Aorta (tissue), 5 donors: ENCODE measurements around the gene ATP6V1G3. TPM values are rescaled to one million over a fixed set of nuclear protein-coding genes. Genes with fewer than 3 reads are reported as not detected.
"Not testable (repeated sequence)": the region's sequence is repeated elsewhere in the genome, so short reads cannot be mapped to it uniquely, and the experiment has no call there.

Experiments used
- ATAC-seq: fragments of 200-7000 bp; cut with Tn5 transposase; one replicate; pipeline ENCODE4 v1.9.1; 2022; ENCODE audit warnings: moderate library complexity; ENCODE audit not compliant: low FRiP score
- DNase-seq, 2 donors: peaks; one replicate each; pipeline ENCODE4 v3.0.0-alpha.2; 2020
- H3K27ac ChIP-seq, 2 donors: one replicate each; pipeline ENCODE4 v1.5.1; 2013; ENCODE audit warnings: low read length in 2 of 2, mild to moderate bottlenecking in 2 of 2, moderate library complexity in 2 of 2, control low read depth in 1 of 2, inconsistent platforms in 1 of 2, low read depth in 1 of 2
- H3K27me3 ChIP-seq, 2 donors: one replicate each; pipeline ENCODE4 v1.6.1; 2013; ENCODE audit warnings: control low read depth in 1 of 2, low read length in 1 of 2, mild to moderate bottlenecking in 1 of 2, moderate library complexity in 1 of 2; ENCODE audit not compliant: insufficient read depth in 2 of 2, control insufficient read depth in 1 of 2
- H3K36me3 ChIP-seq, 2 donors: one replicate each; pipeline ENCODE4 v1.6.1; 2013; ENCODE audit warnings: control low read depth in 1 of 2, low read length in 1 of 2, mild to moderate bottlenecking in 1 of 2; ENCODE audit not compliant: insufficient read depth in 2 of 2, control insufficient read depth in 1 of 2
- H3K4me1 ChIP-seq, 2 donors: one replicate each; pipeline ENCODE4 v1.6.1; 2013; ENCODE audit warnings: low read length in 2 of 2, control low read depth in 1 of 2, mild to moderate bottlenecking in 1 of 2, moderate library complexity in 1 of 2; ENCODE audit not compliant: insufficient read depth in 2 of 2, control insufficient read depth in 1 of 2
- H3K4me3 ChIP-seq, 2 donors: one replicate each; pipeline ENCODE4 v1.5.1; 2013; ENCODE audit warnings: low read length in 2 of 2, control low read depth in 1 of 2, mild to moderate bottlenecking in 1 of 2
- H3K9me3 ChIP-seq: one replicate; pipeline ENCODE4 v1.6.1; 2013; ENCODE audit warnings: mild to moderate bottlenecking, low read length; ENCODE audit not compliant: control insufficient read depth
- WGBS, 2 donors: extraction: QIAGEN DNeasy Blood & Tissue Kit; methylation state at CpG; one replicate each; pipeline ENCODE4 v1.1.7; 2013; 5-methylcytosine and 5-hydroxymethylcytosine counted together
- intact Hi-C, 2 donors: fragments of 100-400 bp; cut with DNase I; formaldehyde crosslinking; loops; one replicate each; pipeline versions ENCODE4 v1.14.2 to v1.15.0; 2022
- long read RNA-seq, 2 donors: library from polyadenylated mRNA; unstranded; transcript quantifications; one replicate each; pipeline ENCODE4 v2.0.0, GENCODE V29; 2020 to 2021
- polyA plus RNA-seq, 2 donors: library from polyadenylated mRNA; stranded (reverse); fragments of 200-250 nt; gene quantifications; one replicate each; pipeline ENCODE4 v1.2.3, GENCODE V29; 2013
- total RNA-seq, 2 donors: library from RNA; stranded (reverse); fragmentation: NEBNext Ultra II Directional; extraction: Animal tissue kit (Norgen Biotek cat#: 25700); gene quantifications; one replicate each; pipeline ENCODE4 v1.2.1, GENCODE V29; 2021
- donor health status: healthy with polysubstance abuse.
- donor health status: Bipolar disorder and iron deficiency.
- donor health status: DM: no; HTN: no; CAD: no.
- donor health status: DM: no; HTN: no; CAD: no.
- donor health status: DM: yes; HTN: yes; CAD: no.

ATP6V1G3 gene, protein sequence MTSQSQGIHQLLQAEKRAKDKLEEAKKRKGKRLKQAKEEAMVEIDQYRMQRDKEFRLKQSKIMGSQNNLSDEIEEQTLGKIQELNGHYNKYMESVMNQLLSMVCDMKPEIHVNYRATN
- total RNA-seq = not detected
- not detected for polyA plus RNA-seq
- long read RNA-seq, donor 1 = 0 reads
- long read RNA-seq, donor 2 = 0 reads

DNA sequence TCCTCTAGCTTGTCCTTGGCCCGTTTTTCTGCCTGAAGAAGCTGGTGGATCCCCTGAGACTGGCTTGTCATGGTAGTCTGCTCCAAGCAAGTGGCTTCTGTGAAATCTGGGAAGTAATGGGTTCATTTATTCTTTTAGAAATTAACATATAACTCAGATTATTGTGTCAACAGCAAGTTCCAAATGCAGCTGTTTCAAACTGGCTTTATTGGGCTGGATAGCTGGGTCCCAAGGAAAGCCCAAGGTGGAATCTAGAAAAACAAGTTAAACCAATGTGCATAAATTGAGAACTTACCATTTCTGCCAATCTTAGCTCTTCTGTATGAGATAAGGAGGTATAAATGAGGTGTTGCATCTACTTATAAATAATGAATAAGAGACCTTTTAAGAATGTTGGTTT lies at the start of gene ATP6V1G3:
TSS of gene ATP6V1G3 (minus strand) at position 101 of the 400 bp plus-strand sequence. CDS start at position 71, 30 bp downstream.
- no peak within 1 kb of the TSS for H3K4me3 ChIP-seq
- ATAC-seq = no peak
- H3K27me3 ChIP-seq = no peaks in the 10 kb centered on the region
- no peak for DNase-seq
- H3K36me3 ChIP-seq = no peaks in the 10 kb centered on the region
- intact Hi-C loops = no loop called here
- WGBS, 2 donors = 59 to 85% methylated on average over 1 of the region's 1 CpG
- no peak within 1 kb of the TSS for H3K27ac ChIP-seq
- H3K9me3 ChIP-seq = no peaks in the 10 kb centered on the region
- H3K4me1 ChIP-seq = no peaks in the 10 kb centered on the region

DNA sequence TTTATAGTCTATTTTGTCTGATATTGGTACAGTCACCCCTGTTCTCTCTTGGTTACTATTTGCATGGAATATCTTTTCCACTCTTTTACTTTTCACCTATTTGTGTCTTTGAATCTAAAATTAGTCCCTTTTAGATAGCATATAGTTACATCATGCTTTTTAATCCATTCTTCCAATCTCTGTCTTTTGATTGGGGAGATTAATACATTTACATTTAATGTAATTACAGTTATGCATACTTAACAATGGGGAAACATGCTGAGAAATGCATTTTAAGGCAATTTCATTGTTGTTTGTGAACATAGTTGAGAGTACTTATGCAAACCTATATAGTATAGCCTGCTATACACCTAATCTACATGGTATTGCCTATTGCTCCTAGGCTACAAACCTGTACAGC lies 48.4 kb upstream of the ATP6V1G3 start:
- Histone ChIP-seq H3K4me1 (no peaks in the 10 kb centered on the region), H3K9me3 (no peaks in the 10 kb centered on the region), H3K27me3 (no peaks in the 10 kb centered on the region), H3K4me3 (no peak overlapping the region), H3K27ac (no peak overlapping the region), H3K36me3 (no peaks in the 10 kb centered on the region)
- DNase-seq (no peak), ATAC-seq (no peak)
- intact Hi-C loops = no loop called here

DNA sequence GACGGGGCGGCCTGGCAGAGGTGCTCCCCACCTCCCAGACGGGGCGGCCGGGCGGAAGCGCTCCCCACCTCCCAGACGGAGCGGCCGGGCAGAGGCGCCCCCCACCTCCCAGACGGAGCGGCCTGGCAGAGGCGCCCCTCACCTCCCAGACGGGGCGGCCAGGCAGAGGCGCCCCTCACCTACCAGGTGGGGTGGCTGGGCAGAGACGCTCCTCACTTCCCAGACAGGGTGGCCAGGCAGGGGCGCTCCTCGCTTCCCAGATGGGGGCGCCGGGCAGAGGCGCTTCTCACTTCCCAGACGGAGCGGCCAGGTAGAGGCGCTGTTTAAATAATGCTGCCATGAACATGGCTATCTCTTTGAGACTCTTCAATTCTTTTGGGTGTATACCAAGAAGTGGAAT lies 43.7 kb upstream of the ATP6V1G3 start:
- DNase-seq = no peak
- Histone ChIP-seq H3K36me3 (no peaks in the 10 kb centered on the region), H3K27ac (no peak overlapping the region), H3K27me3 (no peaks in the 10 kb centered on the region), H3K9me3 (peaks cover 1% of the 10 kb centered on the region), H3K4me1 (no peaks in the 10 kb centered on the region), H3K4me3 (no peak overlapping the region)
- 95 to 97% methylated on average over 26 of the region's 26 CpGs for WGBS, 2 donors
- intact Hi-C loops = loop anchor here in 1 of 2 donors (5.0 kb wide), 1 partner anchor 542 kb away; no protein-coding TSS in a partner anchor
- no peak for ATAC-seq

DNA sequence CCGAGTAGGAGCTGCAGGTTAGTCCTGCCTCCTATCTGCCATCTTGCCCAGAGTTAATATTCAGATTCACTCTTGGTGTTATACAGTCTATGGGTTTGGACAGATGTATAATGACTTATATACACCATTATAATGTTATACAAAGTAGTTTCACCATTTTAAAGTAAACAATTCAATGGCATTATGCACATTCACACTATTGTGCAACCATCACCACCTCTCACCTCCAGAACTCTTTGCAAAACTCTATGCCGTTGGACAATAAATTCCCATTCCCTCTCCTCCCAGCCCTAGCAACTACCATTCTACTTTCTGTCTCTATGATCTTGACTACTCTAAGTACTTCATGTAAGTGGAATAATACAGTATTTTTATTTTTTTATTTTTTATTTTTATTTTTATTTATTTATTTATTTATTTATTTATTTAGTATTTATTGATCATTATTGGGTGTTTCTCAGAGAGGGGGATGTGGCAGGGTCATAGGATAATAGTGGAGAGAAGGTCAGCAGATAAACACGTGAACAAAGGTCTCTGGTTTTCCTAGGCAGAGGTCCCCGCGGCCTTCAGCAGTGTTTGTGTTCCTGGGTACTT lies 42.8 kb upstream of the ATP6V1G3 start:
- not testable (repeated sequence) for DNase-seq, H3K4me1 ChIP-seq, H3K36me3 ChIP-seq, H3K27me3 ChIP-seq, H3K4me3 ChIP-seq, H3K27ac ChIP-seq, H3K9me3 ChIP-seq, ATAC-seq
- WGBS, 2 donors = 85 to 88% methylated on average over 5 of the region's 5 CpGs
- intact Hi-C loops = loop anchor here in 1 of 2 donors (5.0 kb wide), 1 partner anchor 541 kb away; no protein-coding TSS in a partner anchor

DNA sequence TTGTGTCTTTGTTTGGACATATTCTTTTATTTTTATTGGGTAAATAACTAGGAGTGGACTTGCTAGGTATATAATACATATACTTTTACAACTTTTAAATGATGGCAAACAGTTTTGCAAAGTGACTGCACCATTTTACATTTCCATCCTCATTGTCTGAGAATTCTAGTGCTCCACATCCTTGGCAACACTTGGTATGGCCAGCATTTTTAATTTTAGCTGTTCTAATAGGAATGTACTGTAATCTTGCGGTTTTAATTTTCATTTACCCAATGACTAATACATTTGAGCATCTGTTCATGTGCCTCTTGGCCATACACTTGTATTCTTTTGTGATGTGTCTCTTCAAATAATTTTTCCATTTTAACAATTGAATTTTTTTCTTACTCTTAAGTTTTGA lies 37.0 kb upstream of the ATP6V1G3 start:
- no peaks in the 10 kb centered on the region for H3K9me3 ChIP-seq
- no peaks in the 10 kb centered on the region for H3K36me3 ChIP-seq
- intact Hi-C loops = no loop called here
- DNase-seq (no peak), ATAC-seq (no peak)
- H3K27me3 ChIP-seq = no peaks in the 10 kb centered on the region
- no peak overlapping the region for H3K4me3 ChIP-seq
- no peaks in the 10 kb centered on the region for H3K4me1 ChIP-seq
- H3K27ac ChIP-seq = no peak overlapping the region
- 43 to 44% methylated on average over 1 of the region's 1 CpG for WGBS, 2 donors

DNA sequence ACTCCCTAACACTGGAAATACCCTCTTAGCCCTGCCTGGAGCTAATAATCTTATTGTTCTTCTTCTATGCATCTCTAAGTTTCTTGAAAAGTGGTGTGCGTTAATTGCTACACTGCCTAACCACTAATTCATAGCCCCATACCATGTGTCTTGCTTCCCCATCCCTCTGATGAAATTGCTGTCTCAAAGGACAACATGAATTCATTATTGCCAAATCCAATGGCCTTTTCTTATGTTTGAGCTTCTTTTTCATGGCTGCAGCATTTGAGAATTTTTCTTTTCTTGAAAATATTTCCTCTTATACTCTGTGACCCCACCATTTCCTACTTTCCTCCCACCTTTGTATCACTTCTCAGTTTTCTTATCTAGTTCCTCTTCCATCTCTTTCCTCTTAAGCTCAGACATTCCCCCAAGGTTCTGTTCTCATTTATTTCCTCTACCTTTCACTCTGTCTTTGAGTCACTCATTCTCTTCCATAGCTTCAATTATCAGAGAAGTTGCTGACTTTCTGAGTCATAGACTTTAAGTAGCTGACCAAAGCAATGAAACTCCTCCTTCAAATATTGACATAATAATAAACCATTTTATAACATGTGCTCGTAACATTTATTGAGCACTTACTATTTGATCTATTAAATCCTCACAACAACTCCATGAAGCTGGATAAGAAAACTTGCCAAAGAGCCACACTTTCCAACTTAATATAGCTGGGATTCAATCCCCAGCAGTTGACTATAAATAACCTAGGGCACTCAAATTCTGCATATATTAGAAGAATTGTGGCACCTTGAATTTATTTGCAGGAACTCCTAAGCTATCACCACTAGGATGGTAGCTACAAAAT lies 35.5 kb upstream of the ATP6V1G3 start:
- Histone ChIP-seq H3K27me3 (no peaks in the 10 kb centered on the region), H3K9me3 (no peaks in the 10 kb centered on the region), H3K36me3 (no peaks in the 10 kb centered on the region), H3K4me3 (no peak overlapping the region), H3K27ac (no peak overlapping the region), H3K4me1 (no peaks in the 10 kb centered on the region)
- 90 to 92% methylated on average over 2 of the region's 2 CpGs for WGBS, 2 donors
- intact Hi-C loops = no loop called here
- DNase-seq (no peak), ATAC-seq (no peak)

DNA sequence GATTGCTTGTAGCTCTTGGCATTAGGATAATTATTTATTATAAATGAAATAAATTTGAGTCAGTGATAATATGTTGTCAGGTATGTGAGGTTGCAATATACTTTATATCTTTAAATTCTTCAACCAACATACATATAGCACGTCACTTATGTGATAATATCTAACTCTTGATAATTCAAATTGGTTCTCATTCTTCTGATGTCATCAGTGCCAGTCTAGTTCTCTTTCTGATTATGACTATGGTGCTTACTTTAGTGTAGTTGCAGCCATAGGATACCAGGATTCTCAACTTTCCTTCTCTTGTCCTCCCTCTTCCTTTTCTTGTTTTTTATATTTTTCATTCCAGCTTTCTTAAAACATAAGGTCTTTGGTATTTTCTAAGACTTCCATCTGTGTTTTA lies 34.8 kb upstream of the ATP6V1G3 start:
- 59 to 80% methylated on average over 1 of the region's 1 CpG for WGBS, 2 donors
- no peaks in the 10 kb centered on the region for H3K27me3 ChIP-seq
- no peak for DNase-seq
- H3K36me3 ChIP-seq = no peaks in the 10 kb centered on the region
- no peak for ATAC-seq
- no peaks in the 10 kb centered on the region for H3K4me1 ChIP-seq
- intact Hi-C loops = no loop called here
- no peak overlapping the region for H3K27ac ChIP-seq
- no peak overlapping the region for H3K4me3 ChIP-seq
- no peaks in the 10 kb centered on the region for H3K9me3 ChIP-seq

DNA sequence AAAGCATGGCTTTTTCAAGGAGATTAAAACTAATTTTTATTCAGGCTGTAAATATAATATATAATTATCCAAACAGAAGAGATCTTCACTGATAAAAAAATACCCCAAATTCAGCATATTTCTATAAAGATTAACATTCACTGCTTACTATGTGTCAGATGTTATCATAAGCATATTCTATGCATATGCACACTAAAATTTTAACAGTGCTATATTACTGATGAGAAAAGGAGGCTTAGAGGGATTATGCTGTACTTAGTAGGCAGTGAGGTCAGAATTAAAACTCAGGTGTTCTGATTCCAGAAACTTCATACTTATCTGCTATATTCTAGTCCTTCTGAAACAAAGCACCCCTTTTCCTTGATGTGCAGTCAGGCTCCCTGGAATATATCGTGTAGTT lies 33.8 kb upstream of the ATP6V1G3 start:
- WGBS, 2 donors = 72 to 76% methylated on average over 1 of the region's 1 CpG
- Histone ChIP-seq H3K9me3 (no peaks in the 10 kb centered on the region), H3K4me3 (no peak overlapping the region), H3K4me1 (no peaks in the 10 kb centered on the region), H3K27ac (no peak overlapping the region), H3K27me3 (no peaks in the 10 kb centered on the region), H3K36me3 (no peaks in the 10 kb centered on the region)
- intact Hi-C loops = no loop called here
- ATAC-seq = no peak
- DNase-seq = no peak

DNA sequence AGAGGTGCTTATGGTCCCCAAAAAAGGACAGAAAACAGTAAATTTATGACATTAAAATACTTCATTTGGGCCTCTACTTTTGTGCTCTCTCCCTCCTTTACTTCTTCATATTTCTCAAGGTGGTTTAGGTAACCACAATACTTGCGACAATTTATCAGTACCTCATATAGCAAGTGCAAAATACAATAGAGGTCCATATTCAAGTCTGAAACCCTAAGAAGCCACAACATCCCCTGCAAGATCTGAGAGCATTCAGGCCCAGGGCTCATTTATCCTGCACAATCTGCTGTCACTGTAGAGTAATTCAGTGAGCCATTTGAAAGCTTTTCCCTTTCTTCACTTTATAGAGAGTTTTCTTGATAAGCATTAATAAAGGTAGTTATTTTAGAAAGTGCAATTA lies 24.2 kb upstream of the ATP6V1G3 start:
- ATAC-seq = no peak
- Histone ChIP-seq H3K27ac (no peak overlapping the region), H3K9me3 (no peaks in the 10 kb centered on the region), H3K4me1 (no peaks in the 10 kb centered on the region), H3K27me3 (no peaks in the 10 kb centered on the region), H3K36me3 (no peaks in the 10 kb centered on the region), H3K4me3 (no peak overlapping the region)
- DNase-seq = no peak
- 94 to 96% methylated on average over 1 of the region's 1 CpG for WGBS, 2 donors
- intact Hi-C loops = no loop called here
